NCI-H128 (cell line): ENCODE measurements around the gene FOXR1.
A peak's percentile ranks its signal among the peaks of the same experiment; 100 is the strongest.
"Not testable (repeated sequence)": the region's sequence is repeated elsewhere in the genome, so short reads cannot be mapped to it uniquely, and the experiment has no call there.

Experiments
- DNase-seq: peaks from one replicate; lab custom pipeline; 2025; ENCODE audit not compliant: unreplicated experiment; lab: John Stamatoyannopoulos, UW

Gene FOXR1

DNA sequence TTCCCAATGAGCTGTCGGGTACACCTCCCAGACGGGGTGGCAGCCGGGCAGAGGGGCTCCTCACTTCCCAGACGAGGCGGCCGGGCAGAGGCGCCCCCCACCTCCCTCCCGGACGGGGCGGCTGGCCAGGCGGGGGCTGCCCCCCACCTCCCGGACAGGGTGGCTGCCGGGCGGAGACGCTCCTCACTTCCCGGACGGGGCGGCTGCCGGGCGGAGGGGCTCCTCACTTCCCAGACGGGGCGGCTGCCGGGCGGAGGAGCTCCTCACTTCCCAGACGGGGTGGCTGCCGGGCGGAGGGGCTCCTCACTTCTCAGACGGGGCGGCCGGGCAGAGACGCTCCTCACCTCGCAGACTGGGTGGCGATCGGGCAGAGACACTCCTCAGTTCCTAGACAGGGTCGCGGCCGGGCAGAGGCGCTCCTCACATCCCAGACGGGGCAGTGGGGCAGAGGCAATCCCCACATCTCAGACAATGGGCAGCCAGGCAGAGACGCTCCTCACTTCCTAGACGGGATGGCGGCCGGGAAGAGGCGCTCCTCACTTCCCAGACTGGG lies 20.0 kb downstream of the FOXR1 start:
- not testable (repeated sequence) for DNase-seq

DNA sequence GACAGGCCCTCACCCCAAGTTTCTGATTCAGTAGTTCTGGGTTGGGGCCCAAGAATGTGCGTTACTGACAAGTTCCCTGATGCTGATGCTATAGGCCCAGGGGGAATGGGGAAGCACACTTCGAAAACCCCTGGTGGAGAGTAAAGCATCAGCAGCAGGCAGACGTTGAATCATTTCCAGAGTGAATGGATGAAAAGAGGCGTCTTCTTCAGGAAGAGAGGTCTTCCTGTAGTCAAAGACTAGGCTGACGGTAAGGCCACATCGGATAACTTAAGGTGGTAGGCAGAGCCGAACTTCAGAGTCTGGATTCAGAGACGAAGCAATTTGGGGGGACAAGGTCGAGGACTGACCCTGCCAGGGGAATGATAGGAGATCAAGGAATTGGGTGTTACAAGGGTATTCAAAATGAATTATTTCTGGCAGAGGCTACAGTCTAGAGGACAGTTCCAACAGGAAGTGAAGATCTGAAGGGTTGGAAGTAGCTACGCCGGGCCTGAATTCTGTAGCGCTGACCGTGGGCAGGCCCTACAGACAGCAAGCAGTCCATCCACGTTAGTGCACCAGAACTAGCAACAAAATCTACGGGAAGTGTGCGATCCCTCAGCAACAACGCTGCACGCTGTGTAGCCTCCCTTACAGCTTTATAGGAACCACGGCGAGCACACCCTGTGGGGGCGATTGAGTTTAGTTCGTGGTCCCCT lies 25.5 kb downstream of the FOXR1 start:
- no peak for DNase-seq

DNA sequence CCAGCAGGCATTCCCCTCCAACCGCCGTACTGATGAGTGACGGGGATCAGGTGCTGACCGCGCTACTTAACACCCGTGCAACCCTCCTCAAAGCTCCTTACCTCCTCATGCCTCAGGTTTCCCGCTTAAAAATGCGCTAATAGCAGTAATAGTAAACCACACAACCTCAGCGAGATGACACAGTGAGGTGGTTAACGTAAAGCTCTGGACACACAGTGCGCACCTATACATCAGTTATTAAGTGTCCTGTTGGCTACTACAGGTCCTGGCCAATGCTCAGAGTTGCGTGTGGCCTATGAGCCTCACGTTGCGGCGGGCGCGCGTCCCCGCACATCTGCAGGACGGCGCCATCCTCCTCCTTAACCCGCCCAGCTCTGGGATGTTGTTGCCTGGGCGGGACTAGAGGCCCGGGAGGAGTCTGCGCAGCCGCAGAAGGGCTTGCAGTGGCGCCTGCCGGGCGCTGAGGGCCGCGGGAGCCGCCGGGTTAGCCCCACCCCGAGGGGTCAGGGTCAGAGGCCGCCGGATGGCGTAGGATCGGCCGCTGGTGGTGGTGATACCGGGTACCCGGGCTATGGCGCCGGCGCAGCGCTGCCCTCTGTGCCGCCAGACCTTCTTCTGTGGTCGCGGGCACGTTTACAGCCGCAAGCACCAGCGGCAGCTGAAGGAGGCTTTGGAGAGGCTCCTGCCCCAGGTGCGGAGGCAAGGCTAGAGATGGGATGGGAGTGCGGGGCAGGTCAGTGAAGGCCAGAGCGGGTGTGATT lies 26.2 kb downstream of the FOXR1 start, which contains the start of gene CENATAC:
Gene CENATAC (plus strand): TSS at position 512 of the 761 bp plus-strand sequence. CDS start 60 bp downstream, at position 572.
- DNase-seq, result peak; percentile 77

DNA sequence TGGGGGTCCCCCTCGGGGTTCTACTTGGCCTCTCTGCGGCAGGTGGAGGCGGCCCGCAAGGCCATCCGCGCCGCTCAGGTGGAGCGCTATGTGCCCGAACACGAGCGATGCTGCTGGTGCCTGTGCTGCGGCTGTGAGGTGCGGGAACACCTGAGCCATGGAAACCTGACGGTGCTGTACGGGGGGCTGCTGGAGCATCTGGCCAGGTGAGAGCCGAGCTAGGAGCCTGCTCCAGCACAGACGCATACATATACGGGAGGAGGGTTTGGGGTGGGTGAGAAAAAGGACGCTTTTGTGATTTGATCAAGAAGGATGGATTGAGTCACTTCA lies 26.8 kb downstream of the FOXR1 start:
- no peak for DNase-seq

DNA sequence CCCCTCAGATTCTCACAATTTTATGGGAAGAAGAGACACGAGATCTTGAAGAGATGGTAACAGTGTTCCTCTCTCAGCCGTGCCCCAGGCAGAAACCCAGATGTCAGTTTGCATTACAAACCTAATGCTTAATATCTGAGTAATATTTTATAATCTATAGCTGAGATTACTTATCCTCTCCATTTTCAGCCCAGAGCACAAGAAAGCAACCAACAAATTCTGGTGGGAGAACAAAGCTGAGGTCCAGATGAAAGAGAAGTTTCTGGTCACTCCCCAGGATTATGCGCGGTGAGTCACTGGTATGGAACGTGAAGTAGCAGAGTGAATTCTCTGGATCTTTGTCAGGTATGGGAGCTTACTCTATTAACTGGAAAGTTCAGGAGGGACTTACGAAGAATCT lies 27.3 kb downstream of the FOXR1 start:
- no peak for DNase-seq

DNA sequence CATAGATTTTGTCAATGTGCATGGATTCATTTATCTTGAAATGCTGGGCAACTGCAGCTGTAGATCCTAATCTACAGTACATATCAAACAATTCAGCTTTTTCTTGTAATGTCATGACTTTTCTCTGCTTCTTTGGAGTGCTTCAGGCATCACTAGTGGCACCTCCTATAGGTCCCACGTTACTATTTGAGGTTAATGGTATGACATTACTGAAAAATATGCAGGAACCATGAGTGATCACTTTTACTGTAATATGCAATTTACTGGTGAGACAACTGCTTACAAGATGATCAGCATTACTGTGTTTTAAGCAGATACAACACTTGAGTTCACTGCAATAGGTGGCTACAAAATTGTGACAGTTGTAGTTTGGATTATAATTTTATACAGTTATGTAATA lies 29.3 kb downstream of the FOXR1 start:
- no peak for DNase-seq

DNA sequence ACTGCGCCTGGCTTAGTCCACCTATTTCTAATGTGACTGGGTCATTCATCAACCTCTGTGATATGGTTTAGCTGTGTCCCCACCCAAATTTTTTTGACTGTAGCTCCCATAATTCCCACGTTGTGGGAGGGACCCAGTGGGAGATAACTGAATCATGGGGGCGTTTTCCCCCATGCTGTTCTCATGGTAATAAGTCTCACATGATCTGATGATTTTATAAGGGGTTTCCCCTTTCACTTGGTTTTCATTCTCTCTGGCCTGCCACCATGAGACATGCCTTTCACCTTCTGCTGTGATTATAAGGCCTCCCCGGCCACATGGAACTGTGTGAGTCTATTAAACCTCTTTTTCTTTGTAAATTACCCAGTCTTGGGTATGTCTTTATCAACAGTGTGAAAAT lies 35.1 kb downstream of the FOXR1 start:
- DNase-seq, result no peak

DNA sequence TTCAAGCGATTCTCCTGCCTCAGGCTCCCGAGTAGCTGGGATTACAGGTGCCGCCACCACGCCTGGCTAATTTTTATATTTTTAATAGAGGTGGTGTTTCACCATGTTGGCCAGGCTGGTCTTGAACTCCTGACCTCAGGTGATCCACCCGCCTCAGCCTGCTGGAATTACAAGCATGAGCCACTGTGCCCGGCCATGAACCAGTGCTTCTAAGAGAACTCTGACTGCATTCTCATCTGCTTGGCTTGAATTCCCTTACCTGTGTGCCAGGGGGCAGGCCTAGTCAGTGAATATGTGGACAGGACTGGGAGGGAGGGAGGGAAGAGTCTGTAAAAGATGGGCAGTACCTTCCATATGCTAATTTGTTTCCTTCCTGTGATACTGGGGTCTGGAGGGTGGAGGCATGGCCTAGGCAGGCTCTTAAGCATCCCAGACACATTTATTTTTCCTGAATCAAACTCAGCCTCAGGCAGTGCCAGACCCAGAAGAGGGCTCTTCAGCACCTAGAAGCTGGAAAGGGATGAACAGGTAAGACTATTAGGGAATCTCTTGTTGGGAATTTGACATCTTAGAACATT lies 40.0 kb downstream of the FOXR1 start:
- DNase-seq, result no peak

DNA sequence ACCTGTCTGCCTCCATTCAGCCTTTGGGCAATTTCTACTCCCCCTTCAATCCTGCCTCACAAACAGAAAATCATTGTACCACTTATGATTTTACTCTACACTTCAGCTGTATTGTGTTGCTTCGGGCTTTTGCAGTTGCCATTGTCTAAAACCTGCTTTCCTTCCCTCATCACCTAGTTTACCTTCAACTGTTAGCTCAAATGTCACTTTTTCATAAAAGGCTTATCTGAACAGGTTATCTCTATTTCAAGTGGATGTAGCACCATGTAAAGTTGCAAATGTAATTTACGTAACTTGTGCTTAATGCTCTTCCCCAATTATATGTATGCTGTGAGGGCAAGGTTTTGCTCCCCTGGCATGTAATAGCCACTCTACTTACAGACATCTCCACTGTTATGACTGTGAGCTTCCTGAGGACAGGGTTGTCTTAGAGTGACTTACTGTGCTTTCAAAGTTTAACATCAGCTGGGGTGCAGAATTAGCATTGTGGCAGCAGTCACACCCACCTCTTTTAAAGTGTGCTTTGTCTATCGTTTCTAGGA lies 41.1 kb downstream of the FOXR1 start:
- DNase-seq, result no peak

DNA sequence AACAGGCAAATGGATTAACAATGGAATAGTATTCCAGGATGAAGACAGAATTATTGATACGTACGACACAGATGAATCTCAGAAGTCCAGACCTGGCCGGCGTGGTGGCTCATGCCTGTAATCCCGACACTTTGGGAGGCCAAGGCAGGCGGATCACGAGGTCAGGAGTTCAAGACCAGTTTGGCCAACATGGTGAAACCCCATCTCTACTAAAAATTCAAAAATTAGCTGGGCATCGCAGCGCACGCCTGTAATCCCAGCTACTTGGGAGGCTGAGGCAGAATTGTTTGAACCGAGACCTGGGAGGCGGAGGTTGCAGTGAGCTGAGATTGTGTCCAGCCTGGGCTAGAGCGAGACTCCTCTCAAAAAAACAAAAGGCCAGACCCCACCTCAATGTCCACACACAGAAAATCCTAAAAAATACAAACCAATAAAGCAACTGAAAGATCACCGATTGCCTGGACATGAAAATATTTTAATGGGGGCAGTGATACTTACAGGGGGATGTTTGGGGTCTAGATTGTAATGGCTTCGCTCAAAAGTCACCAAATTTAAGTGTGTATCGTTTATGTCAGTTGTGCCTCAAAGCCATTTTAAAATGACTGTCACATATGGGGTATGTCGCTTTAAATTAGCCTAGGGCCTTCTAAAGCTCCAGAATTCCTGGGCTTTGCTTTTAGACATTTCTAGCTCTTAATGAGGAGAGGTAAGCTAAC lies 42.8 kb downstream of the FOXR1 start:
- no peak for DNase-seq

DNA sequence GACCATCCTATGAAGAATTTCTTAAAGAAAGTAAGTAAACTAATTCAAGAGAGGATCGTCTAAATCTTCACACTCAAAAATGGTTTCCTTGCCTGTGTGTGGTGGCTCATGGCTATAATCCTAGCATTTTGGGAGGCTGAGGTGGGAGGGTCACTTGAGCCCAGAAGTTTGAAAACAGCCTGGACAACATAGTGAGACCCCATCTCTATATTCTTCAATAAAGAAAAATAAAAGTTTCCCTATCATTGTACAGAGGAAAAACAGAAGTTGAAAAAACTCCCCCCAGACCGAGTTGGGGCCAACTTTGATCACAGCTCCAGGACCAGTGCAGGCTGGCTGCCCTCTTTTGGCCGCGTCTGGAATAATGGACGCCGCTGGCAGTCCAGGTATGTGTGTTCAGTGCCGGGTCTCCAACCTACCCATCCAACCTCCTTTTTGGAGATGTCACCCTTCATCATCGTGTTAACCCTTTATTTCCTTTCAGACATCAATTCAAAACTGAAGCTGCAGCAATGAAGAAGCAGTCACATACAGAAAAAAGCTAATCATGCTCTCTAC lies 43.6 kb downstream of the FOXR1 start:
- no peak for DNase-seq

DNA sequence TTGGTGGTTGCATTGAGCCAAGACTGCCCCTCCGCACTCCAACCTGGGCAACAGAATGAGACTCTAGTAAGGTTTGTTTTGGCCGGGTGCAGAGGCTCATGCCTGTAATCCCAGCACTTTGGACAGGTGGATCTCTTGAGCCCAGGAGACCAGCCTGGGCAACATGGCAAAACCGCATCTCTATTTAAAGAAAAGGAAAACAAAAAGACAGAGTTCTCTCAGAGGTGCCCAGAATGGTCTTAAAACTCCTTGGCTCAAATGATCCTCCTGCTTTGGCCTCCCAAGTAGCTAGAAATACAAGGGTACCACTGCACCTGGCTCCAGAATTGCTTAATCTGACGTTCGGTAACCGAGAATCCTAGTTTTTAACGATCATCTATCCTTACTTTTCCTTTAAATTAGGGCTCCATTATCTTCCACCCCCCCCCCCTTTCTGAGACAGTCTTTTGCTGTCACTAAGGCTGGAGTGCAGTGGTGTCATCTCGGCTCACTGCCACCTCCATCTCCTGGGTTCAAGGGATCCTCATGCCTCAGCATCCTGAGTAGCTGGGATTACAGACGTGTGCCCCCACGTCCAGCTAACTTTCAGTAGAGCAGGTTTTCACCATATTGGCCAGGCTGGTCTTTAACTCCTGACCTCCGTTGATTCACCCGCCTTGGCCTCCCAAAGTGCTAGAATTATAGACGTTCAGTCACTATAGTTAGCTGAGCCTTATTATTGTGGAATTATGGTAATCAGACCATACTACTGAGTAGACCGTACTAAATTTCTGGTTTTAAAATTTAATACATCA lies 44.9 kb downstream of the FOXR1 start:
- DNase-seq, result no peak

DNA sequence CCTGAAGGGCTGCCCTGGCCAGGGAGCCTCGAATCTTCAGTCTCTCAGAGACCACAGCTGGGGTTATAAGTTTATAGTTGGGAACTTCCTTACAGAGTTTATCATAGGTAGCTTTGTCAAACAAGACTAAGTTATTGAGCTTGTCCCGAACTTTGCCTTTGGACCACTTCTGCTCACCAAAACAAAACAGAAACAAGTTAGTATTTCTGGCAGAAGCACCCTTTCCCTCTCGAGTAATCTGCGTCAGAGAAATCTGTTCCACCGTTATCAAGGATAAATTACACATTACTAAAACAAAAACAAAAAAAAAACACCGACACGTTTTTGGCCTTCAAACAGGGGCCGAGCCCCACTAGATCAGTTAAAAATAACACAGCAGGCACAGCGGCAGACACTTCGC lies 45.8 kb downstream of the FOXR1 start:
- not testable (repeated sequence) for DNase-seq

DNA sequence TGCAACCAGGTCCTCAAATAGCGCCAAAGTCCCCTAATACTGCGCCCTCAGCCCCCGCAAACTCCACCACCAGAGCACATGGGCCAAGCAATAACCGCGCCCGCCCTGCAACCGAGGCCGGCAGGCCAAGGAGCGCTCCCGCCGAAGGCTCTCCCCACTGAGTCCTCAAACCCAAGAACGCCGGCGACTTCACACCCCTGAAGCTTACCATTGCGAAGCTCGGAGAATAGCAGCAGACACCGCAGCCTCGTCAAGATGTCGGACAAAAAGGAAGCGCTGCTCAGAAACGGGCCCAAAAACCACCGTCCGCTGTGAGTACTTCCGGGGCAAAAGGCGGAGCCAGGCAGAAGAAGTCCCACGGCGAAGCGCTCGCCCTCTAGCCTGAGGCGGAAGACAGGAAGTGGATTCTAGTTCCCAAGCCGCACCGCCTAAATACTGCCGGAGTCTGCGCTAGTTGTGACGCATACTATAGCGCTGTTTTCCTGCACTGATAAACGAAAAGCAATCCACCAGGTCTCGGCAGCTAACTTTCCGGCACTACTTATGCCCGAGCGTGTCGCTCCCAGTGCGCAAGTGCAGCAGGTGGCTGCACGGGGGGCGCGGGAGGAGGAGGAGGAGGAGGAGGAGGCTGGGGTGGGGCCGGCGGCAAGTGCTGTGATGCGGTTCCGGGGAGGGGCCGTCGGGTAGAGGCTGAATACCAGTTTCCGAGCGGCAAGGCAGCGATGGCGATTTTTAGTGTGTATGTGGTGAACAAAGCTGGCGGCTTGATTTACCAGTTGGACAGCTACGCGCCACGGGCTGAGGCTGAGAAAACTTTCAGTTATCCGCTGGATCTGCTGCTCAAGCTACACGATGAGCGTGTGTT lies 46.7 kb downstream of the FOXR1 start, which contains the start of the genes RPS25 and TRAPPC4:
Gene RPS25 (minus strand): TSS at position 270 of the 865 bp plus-strand sequence. CDS start 59 bp downstream, at position 211.
Gene TRAPPC4 (plus strand): TSS at position 693 of the 865 bp plus-strand sequence. CDS start 30 bp downstream, at position 723.
- peak; percentile 81 for DNase-seq

DNA sequence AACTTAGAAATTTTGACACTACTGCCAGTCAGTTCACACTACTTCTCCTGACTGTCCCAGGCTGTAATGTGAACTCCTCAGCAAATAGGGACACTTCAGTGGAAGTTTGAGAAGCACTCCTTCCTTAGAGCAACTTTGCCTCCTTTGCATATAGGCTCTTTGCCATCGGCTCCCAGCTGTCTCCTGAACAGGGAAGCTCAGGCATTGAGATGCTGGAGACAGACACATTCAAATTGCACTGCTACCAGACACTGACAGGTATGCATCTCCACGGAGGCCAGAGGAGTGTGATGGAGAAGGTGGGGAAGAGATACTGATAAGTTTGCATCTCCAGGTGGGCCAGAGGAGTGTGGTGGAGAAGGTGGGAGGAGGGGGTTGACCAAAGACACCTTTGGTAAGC lies 48.4 kb downstream of the FOXR1 start:
- DNase-seq, result no peak

DNA sequence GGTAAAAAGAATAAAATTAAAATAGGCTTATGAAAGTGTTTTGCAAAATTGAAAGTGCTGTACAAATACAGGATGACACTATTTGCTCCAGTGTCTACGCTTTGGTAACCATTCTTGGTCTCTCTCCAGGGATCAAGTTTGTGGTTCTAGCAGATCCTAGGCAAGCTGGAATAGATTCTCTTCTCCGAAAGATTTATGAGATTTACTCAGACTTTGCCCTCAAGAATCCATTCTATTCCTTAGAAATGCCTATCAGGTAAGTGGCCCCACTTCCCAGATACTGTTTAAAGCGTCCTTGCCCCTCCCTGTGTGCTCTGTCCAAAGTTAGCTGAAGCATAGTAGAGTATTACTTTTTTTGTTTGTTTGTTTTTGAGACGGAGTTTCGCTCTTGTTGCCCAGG lies 50.1 kb downstream of the FOXR1 start:
- DNase-seq, result no peak

DNA sequence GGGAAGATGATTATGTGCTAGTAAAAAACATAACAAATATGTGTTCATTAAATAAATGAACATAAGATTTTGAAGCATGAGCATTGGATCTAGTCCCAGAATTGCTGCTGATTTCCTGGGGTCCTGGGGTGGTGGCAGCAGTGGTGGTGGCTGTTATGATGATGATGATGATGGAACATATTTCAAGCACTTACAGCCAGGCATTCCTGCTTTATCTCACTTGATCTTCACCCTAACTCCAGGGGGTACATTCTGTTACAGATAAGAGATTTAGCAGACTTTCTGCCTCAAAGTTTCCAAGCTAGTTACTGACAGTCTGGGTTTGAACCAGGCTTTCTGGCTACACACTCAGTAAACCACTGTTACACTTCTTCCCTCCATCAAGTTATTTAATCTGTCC lies 52.2 kb downstream of the FOXR1 start:
- no peak for DNase-seq

DNA sequence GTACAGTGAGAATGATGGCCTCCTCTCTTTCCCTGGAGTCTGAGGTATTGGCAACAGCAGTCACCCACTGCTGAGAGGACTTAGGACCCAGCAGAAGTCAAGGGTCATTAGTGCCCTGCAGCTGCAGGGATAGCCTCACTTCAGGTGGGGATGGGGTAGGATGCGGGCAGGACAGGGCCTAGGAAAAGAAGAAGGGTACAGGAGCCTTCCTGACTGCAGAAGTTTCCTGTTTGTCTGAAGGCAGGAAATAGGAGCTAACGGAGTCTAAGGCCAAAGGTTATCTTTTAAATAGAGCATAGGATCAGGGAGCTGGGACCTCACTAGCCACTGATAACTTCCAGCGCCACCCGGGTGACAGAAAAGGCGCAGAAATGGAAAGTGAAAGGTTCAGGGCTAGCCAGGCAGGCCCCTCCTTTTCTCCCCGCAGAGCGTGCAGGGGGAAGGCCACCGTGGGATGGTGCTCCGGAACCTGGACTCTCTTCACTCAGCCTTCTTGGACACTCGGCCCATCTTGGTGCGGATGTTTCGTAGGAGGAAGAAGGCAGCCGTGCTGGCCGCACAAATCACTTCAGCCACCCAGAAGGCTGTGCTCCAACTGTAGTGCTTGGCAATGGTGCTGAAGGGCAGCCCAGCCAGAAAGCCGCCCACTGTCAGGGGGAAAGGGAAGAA lies 53.0 kb downstream of the FOXR1 start:
- DNase-seq, result no peak
